Dedifferentiated amniotic fluid mesenchymal stem cell (primary cell): ENCODE measurements around the gene ETV4.

ENCODE experiments used
- DNase-seq: peaks from one replicate; pipeline ENCODE4 v3.0.0-alpha.2; 2016; ENCODE audit errors: extremely low spot score

ETV4 gene

DNA sequence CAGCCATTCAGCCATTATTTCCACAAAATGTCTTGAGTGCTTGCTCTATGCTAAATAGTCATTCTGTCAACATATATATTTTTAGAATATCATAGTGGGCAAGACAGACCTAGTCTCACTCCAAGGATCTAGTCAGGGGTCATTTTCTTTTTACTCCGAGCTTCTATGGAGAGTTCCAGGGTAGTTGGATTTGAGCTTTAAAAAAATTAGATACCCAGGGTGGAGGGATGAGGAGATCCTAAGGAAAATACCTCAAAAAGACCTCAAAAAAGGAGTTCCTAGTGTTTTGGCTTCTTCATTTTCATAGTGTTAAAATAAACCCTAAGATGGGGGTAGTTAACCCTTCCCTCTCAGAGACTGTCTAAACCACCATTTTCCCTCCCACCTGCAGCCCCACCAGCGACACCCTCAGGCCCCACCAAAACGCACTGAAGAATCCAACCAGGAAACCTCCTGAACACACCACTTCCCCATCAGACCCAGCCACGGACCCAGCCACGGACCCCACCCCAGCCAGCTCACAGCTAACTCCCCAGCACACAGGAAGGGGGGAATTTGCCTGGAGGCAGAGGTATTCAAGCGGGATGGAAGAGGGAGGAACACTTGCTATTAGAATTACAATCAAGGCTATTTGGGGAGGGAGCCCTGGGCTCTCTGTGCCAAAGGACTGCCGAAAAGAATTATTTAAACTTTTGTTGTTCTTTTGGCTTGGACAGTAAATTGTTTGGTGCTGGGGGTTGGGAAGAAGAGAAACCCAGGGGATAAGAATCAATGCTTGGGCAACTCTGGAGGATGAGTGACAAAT lies 2.2 kb downstream of the ETV4 start:
- DNase-seq, result no peak

DNA sequence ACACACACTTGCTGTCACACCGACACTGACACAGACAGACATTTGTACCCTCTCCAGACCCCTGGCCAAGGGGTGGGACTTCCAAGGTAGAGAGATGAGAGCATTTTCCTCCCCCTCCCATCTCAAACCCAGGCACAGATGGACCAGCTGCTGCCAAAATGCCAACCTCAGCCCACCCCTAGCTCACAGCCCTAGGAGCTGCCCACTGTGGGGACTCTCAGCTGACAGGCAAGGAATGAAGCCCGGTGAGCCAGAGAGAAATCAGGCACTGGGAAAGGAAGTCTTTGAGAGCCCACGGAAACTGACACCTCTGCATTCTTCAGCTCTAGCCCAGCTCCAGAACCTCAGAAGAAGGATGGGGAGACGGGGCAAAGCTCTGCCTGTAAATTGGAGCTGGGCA lies 2.8 kb downstream of the ETV4 start:
- no peak for DNase-seq

DNA sequence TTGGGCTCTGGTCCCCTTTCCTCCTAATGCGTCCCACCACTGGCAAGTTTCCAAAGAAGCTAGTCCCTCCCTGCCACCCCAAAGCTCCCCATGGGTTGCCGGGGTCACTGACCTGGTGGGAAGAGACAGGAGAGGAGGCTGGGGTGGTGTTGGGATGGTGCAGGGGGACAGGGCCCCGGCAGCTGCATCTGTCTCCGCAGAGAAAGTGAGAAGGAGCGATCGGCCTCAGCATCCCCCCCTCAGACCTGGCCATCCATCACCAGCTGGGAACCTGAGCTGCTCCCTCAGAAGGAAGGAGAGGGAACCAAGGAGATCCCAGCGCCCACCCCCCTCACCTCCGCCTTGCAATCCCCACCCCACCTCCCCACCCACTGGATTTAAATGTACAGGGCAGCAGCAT lies 3.3 kb downstream of the ETV4 start:
- no peak for DNase-seq

DNA sequence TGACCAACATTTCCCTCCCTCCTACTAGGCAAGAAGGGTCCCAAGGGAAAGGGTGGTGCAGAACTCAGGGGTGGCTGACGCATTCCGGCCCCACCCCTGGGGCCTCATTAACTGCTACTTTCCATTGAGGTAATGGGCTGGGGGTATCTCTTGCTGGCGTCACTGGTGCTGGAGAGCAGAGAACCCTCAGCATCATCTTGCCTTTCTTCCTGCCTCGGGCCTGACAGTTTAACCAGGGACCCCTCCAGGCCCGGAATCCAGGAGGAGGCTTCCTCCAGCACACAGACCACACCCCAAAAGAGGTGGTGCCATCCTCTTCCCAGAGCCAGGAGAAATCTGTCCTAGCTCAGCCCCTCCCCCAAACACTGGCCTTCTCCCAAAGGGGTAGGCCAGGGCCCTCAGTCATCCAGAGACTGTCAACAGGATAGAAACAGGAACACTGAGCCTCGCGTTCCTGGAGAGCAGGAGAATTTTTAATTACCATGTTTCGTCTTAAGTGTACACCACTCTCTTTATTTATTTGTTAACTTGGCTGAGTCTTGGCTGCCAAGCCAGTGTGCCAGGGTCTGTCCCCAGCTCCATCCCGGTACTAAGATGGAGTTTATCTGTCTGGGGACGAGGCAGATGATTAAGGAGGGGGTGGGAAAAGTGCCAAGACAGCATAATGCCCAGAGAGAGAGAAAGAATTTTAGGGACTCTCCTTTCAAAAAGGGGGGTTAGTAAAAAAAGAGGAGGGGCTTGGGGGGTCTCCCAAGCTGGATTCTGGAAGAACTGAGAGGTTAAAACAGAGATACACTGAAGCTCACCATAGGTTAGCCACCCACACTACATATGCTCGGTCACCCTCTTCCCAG lies 5.1 kb downstream of the ETV4 start:
- no peak for DNase-seq

DNA sequence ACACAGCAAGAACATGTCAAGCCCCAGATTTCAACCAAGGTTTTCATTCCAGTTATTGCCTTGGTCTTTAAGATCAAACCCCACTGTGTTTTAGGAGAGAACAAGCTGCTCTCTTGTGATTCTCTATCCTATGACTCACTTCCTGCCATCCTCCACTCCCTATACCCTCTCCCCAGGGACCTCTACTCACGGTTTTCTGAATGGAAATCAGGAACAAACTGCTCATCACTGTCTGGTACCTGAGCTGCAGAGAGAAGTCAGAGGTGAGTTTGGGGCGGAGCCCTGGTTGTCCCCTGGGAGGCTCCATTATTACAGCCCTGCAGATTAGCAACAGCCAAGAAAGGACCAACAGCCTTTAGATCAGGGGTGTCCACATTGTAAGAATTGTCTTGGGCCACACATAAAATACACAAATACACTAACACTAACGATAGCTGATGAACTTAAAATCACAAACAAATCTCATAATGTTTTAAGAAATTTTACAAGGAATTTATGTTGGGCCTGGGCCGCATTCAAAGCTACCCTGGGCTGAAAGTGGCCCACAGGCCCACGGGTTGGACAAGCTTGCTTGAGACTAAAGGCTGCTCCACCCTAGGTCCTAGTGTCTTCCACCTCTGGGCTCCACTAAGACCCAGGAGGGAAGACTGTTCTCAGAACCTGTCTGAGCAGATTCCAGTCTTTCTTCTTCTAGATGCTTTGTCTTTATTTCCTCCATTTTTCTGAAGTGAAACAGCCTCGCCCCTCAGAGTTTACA lies 9.7 kb downstream of the ETV4 start:
- peak; percentile 28 for DNase-seq

DNA sequence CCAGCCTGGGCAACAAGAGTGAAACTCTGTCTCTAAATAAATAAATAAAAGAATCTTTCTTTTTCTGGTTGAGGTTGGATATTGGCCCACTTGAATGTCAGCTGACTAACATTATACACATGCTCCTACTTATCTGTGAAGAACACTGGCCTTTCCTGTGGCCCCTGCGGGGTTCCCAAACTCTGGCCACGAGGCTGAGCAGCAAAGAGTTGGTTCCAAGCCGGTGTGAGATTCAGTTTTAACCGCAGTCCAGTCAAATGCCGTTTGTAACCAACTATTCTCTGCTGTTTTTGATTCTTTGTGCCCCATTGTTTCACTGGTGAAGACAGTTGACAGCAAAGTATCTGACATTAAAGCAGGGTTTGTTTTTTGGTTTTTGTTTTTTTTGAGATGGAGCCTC lies 11.2 kb downstream of the ETV4 start:
- DNase-seq, result no peak

DNA sequence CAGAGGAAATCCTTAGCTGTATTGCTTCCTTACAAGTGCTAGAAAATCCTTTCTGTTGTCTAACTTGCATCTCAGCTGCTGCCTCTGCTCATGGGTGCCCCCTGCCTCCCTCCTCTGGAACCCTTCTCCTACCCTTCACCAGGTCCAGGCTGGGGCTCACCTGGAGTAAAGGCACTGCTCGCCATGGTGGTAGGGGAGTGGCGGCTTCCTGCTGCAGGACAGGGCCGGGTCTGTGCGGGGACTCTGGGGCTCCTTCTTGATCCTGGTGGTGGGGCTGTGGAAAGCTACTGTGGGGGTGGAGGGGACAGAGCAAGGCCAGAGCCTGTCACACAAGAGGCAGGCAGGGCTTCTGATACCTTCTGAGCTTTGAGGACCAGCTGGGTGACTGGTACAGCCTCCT lies 12.4 kb downstream of the ETV4 start:
- no peak for DNase-seq

DNA sequence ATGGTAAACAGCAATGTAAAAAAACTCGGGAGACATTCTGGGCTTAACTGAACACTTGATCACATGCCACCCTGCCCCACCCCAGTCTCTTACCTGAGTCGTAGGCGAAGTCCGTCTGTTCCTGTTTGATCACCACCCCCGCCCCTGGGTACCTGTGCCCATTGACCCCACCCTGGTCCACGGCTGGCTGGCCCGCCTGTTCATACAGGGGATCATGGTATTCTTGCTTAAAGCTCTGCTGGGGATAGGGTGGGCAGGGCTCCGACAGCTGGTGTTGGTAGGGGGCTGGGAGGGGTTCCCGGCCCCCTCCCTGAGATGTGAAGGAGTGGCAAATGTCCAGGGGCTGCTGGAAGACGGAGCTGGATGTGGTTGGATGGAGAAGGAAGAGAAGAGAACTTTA lies 13.6 kb downstream of the ETV4 start:
- DNase-seq, result no peak

DNA sequence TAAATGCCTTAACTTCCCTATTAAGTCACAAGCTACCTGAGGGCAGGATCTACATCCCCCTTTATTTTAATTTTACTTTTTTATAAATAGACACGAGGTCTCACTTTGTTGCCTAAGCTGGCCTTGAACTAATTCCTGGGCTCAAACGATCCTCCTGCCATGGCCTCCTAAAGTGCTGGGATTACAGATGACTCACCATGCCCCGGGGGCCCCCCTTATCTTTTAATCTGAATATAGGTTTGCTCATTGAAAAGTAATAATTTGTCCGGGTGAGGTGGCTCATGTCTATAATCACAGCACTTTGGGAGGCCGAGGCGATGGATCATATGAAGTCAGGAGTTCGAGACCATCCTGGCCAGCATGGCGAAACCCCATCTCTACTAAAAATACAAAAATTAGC lies 14.2 kb downstream of the ETV4 start:
- no peak for DNase-seq

DNA sequence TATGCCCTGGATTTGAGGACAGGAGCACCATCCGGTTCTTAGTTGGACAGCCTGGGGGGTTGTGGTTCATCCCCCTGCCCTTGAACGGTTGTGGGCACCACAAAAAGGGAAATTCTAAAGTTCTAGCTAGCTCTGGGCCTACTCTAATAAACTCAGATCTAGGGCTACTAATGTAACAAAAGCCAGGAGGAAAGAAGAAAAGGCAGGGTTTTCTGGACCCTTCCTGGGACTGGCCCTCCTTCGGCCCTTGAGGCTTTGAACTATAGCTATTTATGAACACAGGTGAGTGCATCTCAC lies 15.1 kb downstream of the ETV4 start:
- DNase-seq, result no peak

DNA sequence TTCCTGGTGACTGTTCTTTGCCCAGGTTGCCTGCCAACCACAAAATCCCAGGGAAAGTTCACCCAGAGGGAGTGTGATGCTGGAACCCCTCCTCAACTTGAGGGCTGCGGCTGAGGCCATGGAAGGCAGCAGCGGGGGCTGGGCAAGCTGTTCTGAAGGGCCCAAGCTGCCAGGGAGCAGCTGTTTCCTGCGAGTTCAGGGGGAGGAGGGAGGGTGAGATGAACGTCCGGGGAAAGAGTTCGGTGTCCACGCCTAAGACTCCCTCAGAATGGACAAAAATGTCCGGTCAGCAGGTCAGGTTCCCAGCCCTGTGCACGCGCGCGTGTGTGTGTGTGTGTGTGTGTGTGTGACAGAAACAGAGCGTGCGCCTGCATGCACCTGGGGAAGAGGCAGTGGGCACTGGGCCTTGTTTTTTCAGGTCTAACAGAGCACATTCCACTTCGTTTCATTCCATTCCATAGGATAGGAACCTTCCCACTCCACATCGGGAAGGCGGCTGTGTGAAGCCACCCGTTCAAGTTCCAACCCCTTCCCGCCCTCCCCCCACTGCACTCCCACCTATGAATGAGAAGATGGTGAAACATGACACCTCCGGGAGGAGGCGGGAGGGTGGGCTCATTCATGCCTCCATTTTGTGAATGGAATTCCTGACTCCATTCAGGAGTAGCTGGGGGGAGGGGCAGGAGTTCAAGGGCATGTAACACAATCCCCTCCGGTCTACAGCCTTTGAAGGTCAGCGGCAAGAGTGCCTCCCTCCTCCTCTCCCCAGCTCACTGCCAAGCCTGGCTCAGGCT lies 15.7 kb downstream of the ETV4 start:
- peak; percentile 58 for DNase-seq

DNA sequence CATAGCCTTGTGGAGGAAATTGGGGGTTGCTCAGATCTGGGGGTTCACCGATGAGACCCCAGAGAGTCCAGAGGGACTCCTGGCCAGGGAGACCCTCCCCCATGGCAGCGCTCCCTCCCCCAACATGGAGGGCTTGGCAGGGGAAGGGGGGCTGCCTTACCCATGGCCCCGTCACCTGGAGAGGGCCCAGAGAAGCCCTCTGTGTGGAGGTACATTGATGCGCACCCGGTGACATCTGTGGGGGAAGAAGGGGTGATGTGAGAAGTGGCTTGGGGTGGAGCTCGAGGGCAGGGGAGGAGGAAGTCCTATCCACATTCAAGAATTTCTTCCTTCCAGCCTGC lies 16.2 kb downstream of the ETV4 start:
- no peak for DNase-seq

DNA sequence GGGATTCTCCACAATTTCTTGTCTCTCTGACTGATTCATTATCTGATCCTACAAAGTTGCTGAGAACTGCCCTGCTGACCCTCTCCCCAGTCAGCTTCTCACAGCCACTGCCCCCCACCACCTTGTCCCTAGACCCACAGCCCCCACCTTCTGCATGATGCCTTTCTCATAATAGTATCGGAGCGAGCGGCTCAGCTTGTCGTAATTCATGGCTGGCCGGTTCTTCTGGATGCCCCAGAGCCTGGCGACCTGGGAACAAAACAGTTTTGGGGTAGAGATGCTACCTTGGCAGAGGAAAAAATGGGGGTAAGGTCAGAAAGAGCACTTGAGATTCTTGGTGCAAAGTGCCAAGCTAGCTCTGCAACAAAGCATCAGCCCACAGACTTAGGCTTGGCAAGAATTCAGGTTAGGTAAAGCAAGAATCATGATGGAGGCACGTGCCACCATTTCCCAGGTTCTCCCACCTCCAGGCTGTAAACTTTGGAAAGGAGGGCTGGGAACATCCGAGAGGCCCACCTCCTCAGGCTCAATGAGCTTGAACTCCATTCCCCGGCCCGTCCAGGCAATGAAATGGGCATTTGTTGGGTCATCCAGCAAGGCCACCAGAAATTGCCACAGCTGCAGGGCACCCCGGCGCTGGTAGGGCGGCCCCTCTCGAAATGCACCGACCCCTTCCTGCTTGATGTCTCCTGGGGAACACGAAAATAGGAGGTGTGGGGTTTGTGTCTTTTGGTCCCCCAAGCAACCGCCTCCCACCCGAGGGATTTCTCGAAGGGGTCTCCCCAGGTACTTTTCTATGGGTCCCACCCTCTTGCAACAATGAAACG lies 16.9 kb downstream of the ETV4 start:
- DNase-seq, result no peak

DNA sequence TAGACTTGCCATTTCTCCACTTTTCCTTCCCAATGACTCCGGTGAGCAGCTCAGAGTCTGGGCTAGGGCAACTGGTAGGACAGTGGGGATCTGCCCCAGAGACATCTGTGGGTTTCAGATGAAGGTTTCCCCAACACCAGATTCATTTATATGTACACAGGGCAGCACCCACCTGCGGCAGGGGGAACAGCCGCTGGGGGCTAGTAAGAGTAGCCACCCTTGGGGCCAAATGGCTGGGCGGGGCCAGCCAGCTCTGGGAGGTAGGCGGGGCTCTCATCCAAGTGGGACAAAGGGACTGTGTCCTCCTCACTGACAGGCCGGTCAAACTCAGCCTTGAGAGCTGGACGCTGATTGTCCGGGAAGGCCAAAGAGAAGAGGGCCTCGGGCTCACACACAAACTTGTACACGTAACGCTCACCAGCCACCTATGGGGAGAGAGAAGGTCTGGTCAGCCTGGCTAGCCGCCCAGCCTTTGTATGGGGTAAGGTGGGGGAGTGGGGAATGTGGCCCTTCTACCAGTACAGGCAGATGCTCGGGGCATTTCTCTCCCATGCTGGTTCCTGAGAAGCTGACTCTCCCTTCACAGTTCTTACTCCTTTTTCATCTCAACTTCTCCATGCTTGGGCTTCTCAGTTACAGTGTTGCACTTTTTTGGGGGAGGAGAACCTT lies 17.7 kb downstream of the ETV4 start:
- DNase-seq, result no peak

DNA sequence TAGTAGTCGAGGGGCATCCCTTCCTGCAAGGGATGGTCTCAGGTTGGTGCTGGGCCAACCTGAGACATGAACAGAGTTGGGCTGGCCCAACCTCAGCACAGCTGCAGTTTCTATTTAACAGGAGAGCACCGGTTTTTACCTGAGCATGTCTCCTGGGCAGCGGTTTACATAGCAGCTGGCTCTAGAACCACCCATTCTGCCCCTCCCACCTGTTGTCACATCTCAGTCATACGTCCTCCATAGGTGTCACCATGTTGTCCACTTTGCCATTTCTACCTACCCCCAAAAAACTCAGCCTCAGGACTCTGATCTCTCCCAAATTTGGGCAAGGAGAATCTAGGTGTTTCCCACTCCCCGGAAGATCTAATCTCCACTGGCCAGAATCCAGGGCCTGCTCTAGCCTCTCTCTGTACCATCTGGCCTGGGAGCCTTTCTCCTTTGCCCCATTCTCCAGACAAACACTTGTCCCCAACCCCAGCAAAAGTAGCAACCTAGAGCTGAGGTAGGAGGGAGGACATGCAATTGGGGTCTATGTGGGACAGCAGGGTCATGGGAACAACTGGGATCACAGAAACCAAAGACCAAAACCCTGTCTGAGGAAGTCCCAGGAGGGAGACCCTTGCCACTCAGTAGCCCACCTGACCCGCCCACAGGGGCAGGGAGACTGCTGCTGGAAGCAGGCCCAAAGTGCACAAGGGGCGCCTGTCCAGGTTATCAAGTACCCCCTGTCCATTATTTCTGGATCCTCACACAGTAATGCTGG lies 19.1 kb downstream of the ETV4 start:
- DNase-seq, result no peak

DNA sequence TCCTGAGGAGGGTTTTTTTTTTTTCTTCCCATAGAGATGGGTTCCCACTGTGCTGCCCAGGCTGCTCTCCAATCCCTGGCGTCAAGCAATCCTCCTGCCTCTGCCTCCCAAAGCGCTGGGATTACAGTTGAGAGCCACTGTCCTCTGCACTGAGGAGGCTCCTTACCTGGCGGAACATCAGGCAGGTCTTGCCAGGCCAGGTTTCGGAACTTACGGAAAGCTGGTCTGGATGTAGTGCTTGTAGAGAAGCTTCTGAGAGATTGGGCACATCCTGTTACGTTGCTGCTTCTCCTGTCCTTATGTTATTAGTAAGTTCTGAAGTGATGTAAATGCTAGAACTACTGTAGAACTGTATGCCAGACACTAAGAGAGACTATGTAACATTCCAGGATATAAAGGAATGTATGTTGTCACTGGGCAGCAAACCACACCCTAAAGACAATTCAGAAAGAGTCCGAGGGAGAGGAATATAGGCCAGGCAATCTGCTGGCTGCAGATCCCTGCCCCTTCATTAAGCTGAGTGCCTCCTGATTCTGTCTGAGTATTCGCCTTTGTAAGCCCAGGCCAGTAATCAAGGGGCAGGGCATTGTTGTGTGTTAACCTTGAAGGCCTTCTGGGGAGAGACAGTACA lies 21.1 kb downstream of the ETV4 start:
- DNase-seq, result peak; percentile 67

DNA sequence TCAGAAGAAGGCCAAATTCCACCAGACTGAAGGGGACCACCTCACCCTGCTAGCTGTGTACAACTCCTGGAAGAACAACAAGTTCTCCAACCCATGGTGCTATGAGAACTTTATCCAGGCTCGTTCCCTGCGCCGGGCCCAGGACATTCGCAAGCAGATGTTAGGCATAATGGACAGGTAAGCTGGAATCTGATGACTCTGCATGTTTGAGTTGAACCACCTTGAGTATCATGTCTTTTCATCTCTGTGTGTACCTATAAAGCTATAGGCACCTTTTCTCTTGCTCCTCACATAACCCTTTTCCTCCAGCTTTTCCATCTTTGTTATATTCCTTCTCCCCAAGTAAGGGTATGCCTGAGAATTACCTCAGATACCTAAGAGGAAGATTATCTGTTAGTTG lies 24.8 kb downstream of the ETV4 start:
- DNase-seq, result no peak

DNA sequence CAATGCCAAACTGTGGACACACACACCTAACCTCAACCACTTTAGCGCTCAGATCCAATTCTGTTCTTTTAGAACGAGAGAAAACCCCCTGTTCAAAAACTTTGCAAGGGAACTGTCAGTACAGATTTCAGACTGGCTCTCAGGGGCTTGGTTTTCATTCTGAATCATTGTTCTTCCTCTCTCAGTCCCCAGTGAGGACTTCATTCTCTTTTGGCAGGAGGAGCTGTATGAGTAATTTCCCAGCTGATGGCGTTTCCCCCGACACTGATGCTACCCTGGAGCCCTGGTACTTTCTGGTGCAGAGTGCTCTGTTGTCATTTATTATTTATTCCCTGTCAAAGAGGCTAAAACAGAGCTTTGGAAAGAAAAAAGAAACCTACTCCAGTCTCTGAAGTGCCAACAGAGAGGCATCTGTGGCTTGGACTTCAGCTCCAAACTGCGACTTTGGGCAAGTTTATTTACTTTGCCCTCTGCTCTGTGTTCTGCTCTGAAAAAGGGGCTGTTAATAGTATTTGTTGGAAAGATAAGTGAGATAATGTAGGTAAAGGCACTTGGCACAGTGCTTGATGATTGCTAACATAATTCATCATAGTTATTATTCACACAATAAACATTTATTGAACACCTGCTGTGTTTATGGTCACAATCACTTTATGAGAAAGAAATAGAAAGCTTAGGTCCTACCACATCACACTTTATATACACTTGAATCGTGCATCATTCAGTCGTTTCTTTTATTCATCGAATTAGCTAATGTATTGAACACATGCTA lies 28.3 kb downstream of the ETV4 start:
- peak; percentile 25 for DNase-seq

DNA sequence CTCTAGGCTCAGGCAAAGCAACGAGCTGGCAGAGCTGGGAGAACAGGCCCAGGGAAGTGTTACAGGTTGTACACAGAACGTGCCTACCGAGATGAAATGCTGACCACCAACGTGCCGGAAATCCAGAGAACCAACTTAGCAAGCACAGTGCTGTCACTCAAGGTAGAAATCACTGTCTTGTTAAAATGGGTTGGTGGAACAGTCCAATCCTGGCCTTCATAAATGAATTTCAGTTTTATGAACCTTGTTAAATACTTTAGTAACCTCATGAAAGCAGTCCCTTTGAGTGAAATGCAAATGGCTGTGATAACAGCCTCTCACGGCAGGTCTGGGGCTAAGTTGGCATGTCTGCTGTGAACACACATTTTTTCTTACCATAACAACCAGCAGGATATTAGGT lies 29.0 kb downstream of the ETV4 start:
- DNase-seq, result no peak
